ENCODE results near the gene SMIM29.
"Not testable (repeated sequence)": the region's sequence is repeated elsewhere in the genome, so short reads cannot be mapped to it uniquely, and the experiment has no call there.

The SMIM29 gene

GRCh38 chr6:34248727-34249468 is at the start of gene SMIM29:
SMIM29 (minus strand) TSS chr6:34249006; CDS start chr6:34247791, 1,215 bp downstream.
- DNase-seq = peak; percentile 70

- DNase-seq = no peak
Observed at GRCh38 chr6:34295721-34296120, 46.9 kb upstream of the SMIM29 start.

GRCh38 chr6:34292954-34293353 is 44.1 kb upstream of the SMIM29 start:
- no peak for DNase-seq

- no peak for DNase-seq
Observed at GRCh38 chr6:34289137-34289536, 40.3 kb upstream of the SMIM29 start.

GRCh38 chr6:34288581-34288980 is 39.8 kb upstream of the SMIM29 start:
- no peak for DNase-seq

- no peak for DNase-seq
Observed at GRCh38 chr6:34285448-34286164, 36.8 kb upstream of the SMIM29 start.

- DNase-seq = no peak
Observed at GRCh38 chr6:34284563-34285447, 36.0 kb upstream of the SMIM29 start.

- no peak for DNase-seq
Observed at GRCh38 chr6:34281702-34282334, 33.0 kb upstream of the SMIM29 start.

- DNase-seq = no peak
Observed at GRCh38 chr6:34280216-34280615, 31.4 kb upstream of the SMIM29 start.

GRCh38 chr6:34278833-34279232 is 30.0 kb upstream of the SMIM29 start:
- no peak for DNase-seq

GRCh38 chr6:34277763-34278112 is 28.9 kb upstream of the SMIM29 start:
- DNase-seq = no peak

GRCh38 chr6:34276881-34277762 is 28.3 kb upstream of the SMIM29 start:
- DNase-seq = no peak

- DNase-seq = no peak
Observed at GRCh38 chr6:34276191-34276590, 27.4 kb upstream of the SMIM29 start.

- DNase-seq = no peak
Observed at GRCh38 chr6:34275128-34275804, 26.5 kb upstream of the SMIM29 start.

- DNase-seq = no peak
Observed at GRCh38 chr6:34274129-34274528, 25.3 kb upstream of the SMIM29 start.

- DNase-seq = no peak
Observed at GRCh38 chr6:34273242-34273805, 24.5 kb upstream of the SMIM29 start.

- no peak for DNase-seq
Observed at GRCh38 chr6:34272013-34272926, 23.5 kb upstream of the SMIM29 start.

GRCh38 chr6:34269658-34270341 is 21.0 kb upstream of the SMIM29 start:
- not testable (repeated sequence) for DNase-seq

GRCh38 chr6:34269132-34269531 is 20.3 kb upstream of the SMIM29 start:
- not testable (repeated sequence) for DNase-seq
